Eye (tissue), 1 donor: ENCODE measurements around the gene MAGEA12.
"Not testable (repeated sequence)": the region's sequence is repeated elsewhere in the genome, so short reads cannot be mapped to it uniquely, and the experiment has no call there.

ENCODE experiments used
- DNase-seq: peaks from one replicate; pipeline ENCODE4 v3.0.0-alpha.2; 2015

The MAGEA12 gene

GRCh38 chrX:152769549-152770289, 36.2 kb downstream of the MAGEA12 start, which contains the start of gene MAGEA6:
Gene MAGEA6, minus strand, starts transcription at chrX:152769689. Its CDS starts 2,039 bp downstream, at chrX:152767650.
- DNase-seq = not testable (repeated sequence)

- DNase-seq = not testable (repeated sequence)
Observed at GRCh38 chrX:152787062-152787461, 53.5 kb downstream of the MAGEA12 start.
